ENCODE results near the gene PXDN. TPM values are rescaled to one million over a fixed set of nuclear protein-coding genes. Genes with fewer than 3 reads are reported as not detected.
"Not testable (repeated sequence)": the region's sequence is repeated elsewhere in the genome, so short reads cannot be mapped to it uniquely, and the experiment has no call there.

The PXDN gene
- total RNA-seq, 1 donor from 2014 or later = 189 TPM

DNA sequence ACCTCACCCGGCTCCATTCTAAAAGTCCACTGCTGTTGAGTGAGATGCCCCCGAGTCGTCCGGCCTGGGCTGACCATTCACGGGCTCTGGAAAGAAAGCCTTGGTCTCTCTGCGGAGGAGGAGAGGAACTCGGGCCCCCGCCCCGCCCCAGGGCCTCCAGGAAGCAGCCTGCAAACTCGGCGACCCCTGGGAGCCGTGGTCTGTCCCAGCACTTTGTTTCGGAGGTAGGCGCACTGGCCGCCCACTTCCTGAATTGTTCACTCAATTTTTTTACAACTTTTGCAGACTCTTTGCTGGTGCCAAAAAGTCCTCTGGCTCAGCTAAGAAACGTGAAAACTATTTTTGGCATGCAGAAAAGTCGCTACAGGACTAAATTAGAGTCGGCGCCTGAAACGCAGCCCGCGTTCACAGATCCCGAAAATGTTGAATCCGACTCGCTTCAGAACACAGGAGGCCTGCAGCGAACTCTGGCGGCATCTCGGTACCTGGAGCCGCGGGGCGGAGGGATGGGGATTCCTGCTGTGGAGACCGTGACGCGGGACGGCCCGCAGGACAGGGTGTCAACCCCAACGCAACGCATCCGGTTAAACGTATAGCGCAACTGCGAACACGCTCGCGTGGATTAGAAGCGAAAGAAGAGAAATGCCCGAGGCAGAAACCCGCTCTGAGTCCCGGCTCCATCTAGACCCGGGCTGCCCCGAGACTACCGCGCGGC lies 1.5 kb downstream of the PXDN start:
- peak; percentile 93 for DNase-seq

GRCh38 chr2:1742301-1742680 lies 2.0 kb downstream of the PXDN start:
- no peak for DNase-seq

DNA sequence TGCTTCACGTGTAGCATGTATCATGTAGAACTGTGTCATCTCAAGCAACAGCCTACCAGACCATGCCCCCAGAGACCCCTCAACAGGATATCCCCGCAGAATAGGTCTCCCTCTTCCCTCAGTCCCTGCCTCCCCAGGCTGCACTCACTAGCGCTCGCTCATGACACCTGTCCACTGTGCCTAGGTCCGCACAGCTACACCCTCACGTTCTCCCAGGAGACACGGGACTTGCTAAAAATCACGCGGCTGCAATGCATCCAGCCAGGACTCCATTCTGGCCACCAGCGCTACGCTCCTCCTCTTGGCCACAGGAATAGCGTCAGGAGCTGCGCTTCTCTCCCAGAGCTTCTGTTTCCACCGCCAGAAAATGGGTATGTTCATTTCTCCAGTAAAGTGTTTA lies 2.5 kb downstream of the PXDN start:
- no peak for DNase-seq

DNA sequence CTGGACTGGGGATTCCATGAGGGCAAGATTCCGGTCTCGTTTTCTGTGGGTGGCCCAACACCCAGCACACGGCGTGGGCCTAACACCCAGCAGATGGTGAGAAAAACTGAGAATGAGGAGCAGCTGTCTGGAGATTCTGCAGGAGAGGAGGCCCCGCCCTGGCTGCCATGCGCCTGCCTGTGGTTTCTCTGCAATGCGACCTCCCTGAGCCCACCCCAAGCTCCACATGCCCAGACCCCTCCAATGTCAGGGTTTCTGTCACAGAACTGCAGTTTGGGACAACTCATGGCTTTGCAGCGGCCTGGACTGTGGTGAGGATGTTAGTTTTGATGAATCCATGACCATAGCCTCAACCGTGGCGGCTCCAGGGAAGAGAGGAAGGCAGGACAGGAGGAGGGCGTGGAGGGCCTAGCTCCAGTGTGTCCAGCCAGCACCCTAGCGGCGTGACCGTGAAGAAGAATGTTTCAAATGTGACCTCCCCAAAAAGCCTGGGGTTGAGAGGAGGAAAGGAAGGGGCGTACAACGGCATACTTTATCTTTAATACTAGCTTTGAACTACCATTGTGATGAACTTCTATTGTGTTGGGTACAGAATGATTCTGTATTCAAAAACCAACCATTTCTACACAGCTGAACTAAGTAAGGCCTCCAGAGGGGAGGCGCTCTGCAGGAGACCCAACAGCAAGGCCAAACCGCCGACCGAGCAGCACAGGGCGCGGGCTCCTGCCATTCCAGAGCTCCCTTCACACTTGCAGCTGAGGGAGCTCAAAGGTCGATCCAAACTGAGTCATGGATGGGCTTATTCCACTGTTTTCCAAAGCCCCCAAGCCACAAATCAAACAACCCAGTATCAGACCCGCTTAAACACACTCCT lies 3.4 kb downstream of the PXDN start:
- peak; percentile 76 for DNase-seq

GRCh38 chr2:1739961-1740715 lies 4.2 kb downstream of the PXDN start:
- no peak for DNase-seq

- DNase-seq = no peak
Measured at GRCh38 chr2:1739322-1739957, 4.9 kb downstream of the PXDN start.

- no peak for DNase-seq
Measured at GRCh38 chr2:1738646-1739302, 5.5 kb downstream of the PXDN start.

DNA sequence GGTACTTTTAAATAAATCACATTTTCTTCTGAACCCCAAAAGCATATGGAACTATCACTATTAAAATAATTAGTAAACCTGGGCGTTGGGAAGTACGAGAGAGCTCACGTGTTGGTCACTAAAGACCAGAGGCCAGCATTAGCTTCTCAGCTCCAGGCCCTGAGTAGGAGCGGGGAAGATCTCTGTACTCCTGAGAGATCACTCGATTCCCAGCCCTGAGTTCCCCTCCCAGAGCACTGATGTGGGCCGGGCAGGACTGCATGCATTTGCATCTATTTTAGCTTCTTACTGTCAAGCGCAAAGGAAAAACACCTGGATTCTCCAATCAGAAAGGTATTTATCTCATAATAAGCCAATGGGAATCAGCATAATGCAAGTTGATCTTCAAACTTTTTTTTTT lies 6.2 kb downstream of the PXDN start:
- DNase-seq = no peak

GRCh38 chr2:1736997-1737480 lies 7.3 kb downstream of the PXDN start:
- no peak for DNase-seq

GRCh38 chr2:1736045-1736444 lies 8.3 kb downstream of the PXDN start:
- no peak for DNase-seq

DNA sequence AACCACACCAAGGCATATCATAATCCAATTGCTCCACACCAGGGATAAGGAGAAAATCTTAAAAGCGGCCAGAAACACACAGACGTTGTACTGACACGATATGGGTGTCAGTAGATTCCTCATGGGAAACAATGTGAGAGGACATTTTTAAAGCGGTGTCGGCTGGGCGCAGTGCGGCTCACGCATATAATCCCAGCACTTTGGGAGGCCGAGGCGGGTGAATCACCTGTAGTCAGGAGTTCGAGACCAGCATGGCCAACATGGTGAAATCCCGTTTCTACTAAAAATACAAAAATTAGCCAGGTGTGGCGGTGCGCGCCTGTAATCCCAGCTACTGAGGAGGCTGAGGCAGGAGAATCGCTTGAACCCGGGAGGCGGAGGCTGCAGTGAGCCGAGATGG lies 11.0 kb downstream of the PXDN start:
- not testable (repeated sequence) for DNase-seq

DNA sequence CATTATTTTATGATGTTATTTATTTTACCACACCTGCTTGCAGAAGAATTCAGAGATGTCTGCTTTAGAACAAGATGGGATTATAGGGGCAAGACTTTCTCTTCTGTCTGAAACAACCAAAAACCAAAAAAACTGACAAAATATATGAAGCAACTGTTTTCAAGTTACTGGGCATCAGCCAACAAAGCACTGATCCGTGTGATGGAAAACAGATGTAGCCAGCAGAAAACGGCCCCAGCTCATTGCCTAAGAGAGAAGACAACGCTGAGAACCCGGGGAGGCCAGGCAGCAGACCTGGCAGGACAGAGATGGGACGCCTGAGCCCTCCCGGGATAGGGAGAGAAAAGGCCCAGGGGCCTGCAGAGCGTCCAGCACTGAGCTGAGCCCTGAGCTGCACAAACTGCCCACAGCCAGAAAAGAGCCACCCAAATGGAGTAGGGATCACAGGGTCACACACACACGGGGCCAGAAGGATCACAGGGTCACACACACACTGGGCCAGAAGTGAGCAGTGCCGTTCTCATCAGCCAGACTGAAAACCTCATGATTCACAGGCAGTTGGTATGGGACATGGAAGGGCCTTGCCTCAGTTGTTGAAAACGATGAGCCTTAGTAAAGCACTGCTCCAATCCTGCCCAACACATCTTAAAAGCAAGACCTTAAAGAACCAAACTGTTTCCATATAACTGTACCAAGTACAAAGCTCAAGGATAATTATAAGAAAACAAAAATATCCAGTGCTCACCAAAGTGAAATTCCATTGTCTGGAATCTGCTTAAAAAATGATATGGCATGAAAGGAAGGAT lies 12.1 kb downstream of the PXDN start:
- peak; percentile 91 for DNase-seq

- DNase-seq = no peak
Measured at GRCh38 chr2:1731447-1731962, 12.8 kb downstream of the PXDN start.

DNA sequence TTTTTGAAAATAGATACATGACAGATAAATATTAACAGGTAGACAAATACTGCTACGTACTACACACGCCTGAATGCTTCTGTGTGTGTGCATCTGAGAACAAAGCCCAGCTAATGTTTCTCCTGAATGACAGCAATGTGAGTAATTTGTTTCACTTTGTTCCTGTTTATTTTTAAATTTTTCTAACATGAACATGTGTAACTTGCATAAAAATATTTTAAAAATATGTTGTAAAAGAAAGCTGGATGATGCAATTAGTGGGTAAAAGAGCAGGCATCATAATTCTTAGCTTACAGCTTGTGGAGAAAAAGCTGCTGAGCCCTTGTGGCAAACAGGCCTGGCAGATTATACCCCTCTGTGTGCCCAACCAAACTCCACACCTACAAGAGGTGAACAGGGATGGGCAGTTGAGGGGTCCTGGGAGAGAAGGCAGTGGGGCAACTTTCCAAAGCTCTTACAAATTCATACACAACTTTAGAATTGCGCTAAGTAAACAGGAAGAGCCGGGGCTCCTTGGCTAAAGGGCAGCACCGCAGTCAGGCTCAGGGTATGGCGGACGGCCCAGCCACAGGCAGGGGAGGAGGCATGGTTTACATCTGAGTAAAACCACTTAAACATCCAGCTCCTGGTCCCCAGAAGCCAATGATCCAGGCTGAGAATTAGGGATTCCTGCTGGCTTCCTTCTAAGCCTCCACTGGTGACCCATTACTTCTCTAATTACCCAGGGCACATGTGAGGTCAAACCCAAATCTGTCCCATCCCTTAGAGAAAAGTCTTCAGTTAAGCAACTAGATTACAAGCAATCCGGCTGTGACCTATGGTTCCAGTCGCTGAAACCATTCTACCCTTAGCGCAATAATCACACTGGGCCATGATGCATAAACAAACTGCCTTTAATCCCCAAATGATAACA lies 14.0 kb downstream of the PXDN start:
- DNase-seq = peak; percentile 41

GRCh38 chr2:1729242-1729641 lies 15.1 kb downstream of the PXDN start:
- no peak for DNase-seq

DNA sequence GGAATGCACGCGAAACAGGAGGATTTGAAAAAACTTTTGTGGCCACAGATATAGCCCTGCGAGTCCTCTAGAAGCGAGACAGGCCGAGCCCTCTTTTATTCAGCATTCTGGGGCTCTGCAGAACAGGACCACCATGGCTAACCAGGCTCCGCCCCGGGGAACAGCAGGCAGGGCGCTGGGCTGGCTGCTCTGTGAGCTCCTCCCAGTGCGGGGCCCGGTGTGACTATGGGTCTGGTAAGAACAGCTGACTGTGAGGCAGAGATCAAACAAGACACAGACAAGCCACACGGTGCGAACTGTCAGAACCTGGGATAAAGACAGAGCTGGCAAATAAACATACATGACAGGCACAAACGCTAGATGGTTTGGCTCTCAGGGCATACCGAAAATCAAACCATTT lies 15.5 kb downstream of the PXDN start:
- DNase-seq = peak; percentile 82

GRCh38 chr2:1727796-1728474 lies 16.4 kb downstream of the PXDN start:
- DNase-seq = no peak

DNA sequence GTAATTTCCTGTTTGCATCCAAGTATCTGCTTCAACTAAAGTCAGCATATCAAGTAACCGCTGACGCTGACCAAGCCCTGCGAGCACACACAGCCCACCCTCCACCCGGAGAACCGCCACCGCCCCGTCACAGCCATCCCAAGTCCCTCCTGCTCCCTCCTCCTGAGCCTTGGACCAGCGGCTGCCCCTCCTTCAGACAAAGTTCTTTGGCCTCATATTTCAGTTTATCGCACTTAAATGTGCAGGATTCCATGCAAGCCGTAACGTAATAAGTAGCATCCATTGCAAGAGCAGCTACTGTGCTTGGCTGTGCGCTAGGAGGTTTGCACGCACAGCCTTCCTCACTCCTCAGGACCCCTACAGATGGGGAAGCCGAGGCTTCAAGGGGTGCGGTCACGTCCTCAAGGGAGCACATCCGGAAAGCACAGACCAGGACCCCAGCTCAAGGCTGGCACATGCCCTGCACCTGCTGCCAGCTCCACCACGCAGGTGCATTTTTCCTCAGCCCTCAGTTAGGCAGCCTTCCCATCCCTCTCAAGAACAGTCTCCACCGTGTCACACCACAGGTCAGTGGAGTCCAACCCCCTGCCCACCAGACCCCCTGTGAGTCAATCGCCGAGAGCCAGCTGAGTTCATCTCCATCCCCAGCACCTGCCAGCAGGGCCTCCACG lies 17.1 kb downstream of the PXDN start:
- peak; percentile 70 for DNase-seq
